Prostate gland (tissue), 2 donors: Measurements from ENCODE around the gene MAP6.

Experiments
- POLR2AphosphoS5 ChIP-seq: sonication (generic); formaldehyde crosslinking; IDR thresholded peaks from one replicate; pipeline ENCODE4 v1.6.1; 2017; ENCODE audit warnings: antibody characterized with exemption
- TF ChIP-seq, protein P1 (sequence below), 4 experiments: fragments of 200-600 bp in 2 of 4; fragments of 450-650 bp in 2 of 4; sonication (generic) in 2 of 4; IDR thresholded peaks; 1 replicate in 3 of 4; 2 replicates in 1 of 4; pipeline ENCODE4 v1.5.1; 2016 to 2019; ENCODE audit warnings: antibody characterized with exemption in 4 of 4, mild to moderate bottlenecking in 2 of 4, moderate library complexity in 2 of 4

DNA sequence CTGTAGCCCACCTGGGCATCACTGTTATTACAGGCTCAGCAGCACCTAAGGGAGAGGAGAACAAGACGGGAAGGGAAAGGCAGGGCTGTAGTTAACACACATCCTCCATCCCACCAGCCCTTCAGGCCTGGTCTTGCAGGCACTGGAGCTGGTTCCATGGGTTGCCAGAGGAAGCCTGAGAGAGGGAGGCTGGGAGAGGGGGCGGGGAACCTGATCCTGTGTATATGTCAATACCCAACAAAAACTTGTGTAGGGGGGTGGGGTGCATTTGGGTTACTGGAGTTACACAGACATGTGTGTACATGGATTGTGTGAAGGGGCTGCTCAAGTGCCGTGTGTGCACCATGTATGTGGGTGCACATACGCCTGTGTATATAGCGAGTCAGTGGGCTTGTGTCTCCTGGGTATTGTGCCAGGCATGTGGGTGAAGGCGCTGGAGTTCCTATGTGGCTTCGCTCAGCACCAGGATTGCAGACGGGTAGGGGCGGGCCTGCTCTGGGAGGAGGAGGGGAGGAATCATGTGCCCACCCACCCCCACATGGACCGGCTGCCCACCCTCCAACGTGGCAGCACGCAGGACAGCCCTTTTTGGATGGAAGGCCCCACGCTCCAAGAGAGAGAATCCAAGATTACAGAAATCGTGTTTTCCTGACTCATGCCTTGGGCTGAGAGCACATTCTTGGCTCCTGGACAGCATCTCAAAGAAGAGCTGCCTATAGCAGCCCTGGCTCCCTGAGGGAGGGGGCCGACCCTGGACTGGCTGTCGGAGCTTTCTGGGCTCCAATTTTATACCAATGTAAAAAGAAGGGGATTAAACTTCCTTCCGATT lies 111.0 kb downstream of the MAP6 start:
- TF ChIP-seq POLR2AphosphoS5: peak; percentile 40
- TF ChIP-seq, protein P1, sequence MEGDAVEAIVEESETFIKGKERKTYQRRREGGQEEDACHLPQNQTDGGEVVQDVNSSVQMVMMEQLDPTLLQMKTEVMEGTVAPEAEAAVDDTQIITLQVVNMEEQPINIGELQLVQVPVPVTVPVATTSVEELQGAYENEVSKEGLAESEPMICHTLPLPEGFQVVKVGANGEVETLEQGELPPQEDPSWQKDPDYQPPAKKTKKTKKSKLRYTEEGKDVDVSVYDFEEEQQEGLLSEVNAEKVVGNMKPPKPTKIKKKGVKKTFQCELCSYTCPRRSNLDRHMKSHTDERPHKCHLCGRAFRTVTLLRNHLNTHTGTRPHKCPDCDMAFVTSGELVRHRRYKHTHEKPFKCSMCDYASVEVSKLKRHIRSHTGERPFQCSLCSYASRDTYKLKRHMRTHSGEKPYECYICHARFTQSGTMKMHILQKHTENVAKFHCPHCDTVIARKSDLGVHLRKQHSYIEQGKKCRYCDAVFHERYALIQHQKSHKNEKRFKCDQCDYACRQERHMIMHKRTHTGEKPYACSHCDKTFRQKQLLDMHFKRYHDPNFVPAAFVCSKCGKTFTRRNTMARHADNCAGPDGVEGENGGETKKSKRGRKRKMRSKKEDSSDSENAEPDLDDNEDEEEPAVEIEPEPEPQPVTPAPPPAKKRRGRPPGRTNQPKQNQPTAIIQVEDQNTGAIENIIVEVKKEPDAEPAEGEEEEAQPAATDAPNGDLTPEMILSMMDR (IDR thresholded peaks at IDR 0.05): no peak
